ENCODE results near the gene HSDL1. TPM values are rescaled to one million over a fixed set of nuclear protein-coding genes. Genes with fewer than 3 reads are reported as not detected.

The HSDL1 gene
- total and polyA plus RNA-seq, 2 of the 8 experiments (the other 6 are each of a cell fraction or from before 2014, with no cell fraction given): 25.0 to 55.7 TPM

- POLR2A ChIA-PET (ENCODE audit: partially characterized antibody): interaction anchor here (2.2 to 5.9 kb wide), 2 partner anchors 8 to 13 kb away, joined by 6 to 35 read pairs; no protein-coding TSS in a partner anchor
- Histone ChIP-seq H3K27me3 (replicated peaks in 1 of 4; ENCODE audit: control insufficient read depth in 3 of 4, extremely low read depth in 1 of 4, insufficient read depth in 3 of 4, low read length in 3 of 4) (no peaks in the 10 kb centered on the region), H3K79me2 (ENCODE audit: control insufficient read depth in 1 of 2, insufficient read depth in 2 of 2, low read length in 2 of 2) (peaks cover 0 to 27% of the 10 kb centered on the region in 2 experiments; a peak in 2 of 4 replicates), H2BK20ac (ENCODE audit: low read length) (no peak overlapping the region), H3K9me3 (ENCODE audit: insufficient read depth in 2 of 2, low read depth in 1 of 2, low read length in 1 of 2) (no peaks in the 10 kb centered on the region), H3K4ac (replicated peaks; ENCODE audit: insufficient read length, low read depth, low read length) (no peak overlapping the region), H3K4me1 (replicated peaks in 1 of 4; ENCODE audit: control insufficient read depth in 3 of 4, insufficient read depth in 4 of 4, low read length in 3 of 4) (peaks cover 0 to 2% (median 0%) of the 10 kb centered on the region in 4 experiments; a peak in 2 of 7 replicates), H4K91ac (replicated peaks; ENCODE audit: insufficient read length, low read length) (no peak overlapping the region), H3K4me2 (ENCODE audit: insufficient read depth in 1 of 2, low read depth in 2 of 2, low read length in 2 of 2) (no peak overlapping the region), H3K56ac (replicated peaks; ENCODE audit: insufficient read length, low read depth, low read length) (no peak overlapping the region), H3K18ac (ENCODE audit: extremely low read depth, low read length) (no peak overlapping the region), H3K79me1 (ENCODE audit: low read depth, low read length) (peaks cover 12% of the 10 kb centered on the region), H2BK15ac (ENCODE audit: low read length) (no peak overlapping the region), H3K36me3 (ENCODE audit: control insufficient read depth in 2 of 4, insufficient read depth in 4 of 4, low read length in 3 of 4) (peaks cover 6 to 48% (median 35%) of the 10 kb centered on the region in 4 experiments), H3K4me3 (ENCODE audit: extremely low read depth in 1 of 4, insufficient read depth in 2 of 4, low read depth in 3 of 4, low read length in 4 of 4) (no peak overlapping the region), H2BK120ac (replicated peaks; ENCODE audit: low read depth, low read length) (no peak overlapping the region), H4K8ac (ENCODE audit: extremely low read depth, insufficient read depth, low read length) (no peak overlapping the region), H2BK12ac (ENCODE audit: low read depth, low read length) (no peak overlapping the region), H4K20me1 (replicated peaks in 1 of 2; ENCODE audit: control insufficient read depth in 1 of 2, insufficient read depth in 2 of 2, low read length in 2 of 2) (peaks cover 11 to 14% of the 10 kb centered on the region in 2 experiments), H3K27ac (ENCODE audit: low read depth, low read length) (no peak overlapping the region), H4K5ac (ENCODE audit: insufficient read length, low read depth, low read length) (no peak overlapping the region), H2BK5ac (ENCODE audit: low read depth, low read length) (no peak overlapping the region), H3K14ac (ENCODE audit: insufficient read length) (no peak overlapping the region), H3K9ac (replicated peaks in 1 of 4; ENCODE audit: extremely low read depth in 1 of 4, low read depth in 3 of 4, low read length in 3 of 4) (no peak overlapping the region), H3K23me2 (ENCODE audit: low read depth, low read length) (peaks cover 4% of the 10 kb centered on the region; the same call in 1 of the 2 replicates), H2AFZ (ENCODE audit: low read length) (no peak overlapping the region), H3K23ac (ENCODE audit: insufficient read length) (no peak overlapping the region), H2AK5ac (ENCODE audit: low read depth, low read length) (no peak overlapping the region)
- whole genome bisulfite sequencing, 2 experiments (ENCODE audit: extremely low coverage in 1 of 2, insufficient coverage in 1 of 2, insufficient read length in 1 of 2, insufficient replicate concordance in 2 of 2, low coverage in 1 of 2, low lambda C conversion rate in 2 of 2, missing lambda C conversion rate in 1 of 2): 92% methylated on average over 30 of the region's 41 CpGs; no CpG with 5 or more reads in 1 of the 2 experiments
- FAIRE-seq (no peak), DNase-seq (ENCODE audit: low read depth in 1 of 2, low spot score in 2 of 2) (no peak)
- CTCF ChIA-PET (ENCODE audit: partially characterized antibody): interaction anchor here (1.4 to 8.9 kb wide), 3 partner anchors 9 to 126 kb away, joined by 3 to 93 read pairs (median 5); no protein-coding TSS in a partner anchor
- TF ChIP-seq POU5F1 (IDR thresholded peaks at IDR 0.05; ENCODE audit: low read depth, low read length): no peak
- no peak for TF ChIP-seq POLR2A (IDR thresholded peaks at IDR 0.05; ENCODE audit: control extremely low read depth in 1 of 2, low read depth in 2 of 2, low read length in 2 of 2)
- TF ChIP-seq, protein P1, sequence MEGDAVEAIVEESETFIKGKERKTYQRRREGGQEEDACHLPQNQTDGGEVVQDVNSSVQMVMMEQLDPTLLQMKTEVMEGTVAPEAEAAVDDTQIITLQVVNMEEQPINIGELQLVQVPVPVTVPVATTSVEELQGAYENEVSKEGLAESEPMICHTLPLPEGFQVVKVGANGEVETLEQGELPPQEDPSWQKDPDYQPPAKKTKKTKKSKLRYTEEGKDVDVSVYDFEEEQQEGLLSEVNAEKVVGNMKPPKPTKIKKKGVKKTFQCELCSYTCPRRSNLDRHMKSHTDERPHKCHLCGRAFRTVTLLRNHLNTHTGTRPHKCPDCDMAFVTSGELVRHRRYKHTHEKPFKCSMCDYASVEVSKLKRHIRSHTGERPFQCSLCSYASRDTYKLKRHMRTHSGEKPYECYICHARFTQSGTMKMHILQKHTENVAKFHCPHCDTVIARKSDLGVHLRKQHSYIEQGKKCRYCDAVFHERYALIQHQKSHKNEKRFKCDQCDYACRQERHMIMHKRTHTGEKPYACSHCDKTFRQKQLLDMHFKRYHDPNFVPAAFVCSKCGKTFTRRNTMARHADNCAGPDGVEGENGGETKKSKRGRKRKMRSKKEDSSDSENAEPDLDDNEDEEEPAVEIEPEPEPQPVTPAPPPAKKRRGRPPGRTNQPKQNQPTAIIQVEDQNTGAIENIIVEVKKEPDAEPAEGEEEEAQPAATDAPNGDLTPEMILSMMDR (IDR thresholded peaks at IDR 0.05; ENCODE audit: control extremely low read depth in 1 of 3, insufficient read depth in 1 of 3, low read depth in 1 of 3, low read length in 3 of 3): no peak
- no peak for TF ChIP-seq CEBPB (IDR thresholded peaks at IDR 0.05; ENCODE audit: low read depth, low read length)
- TF ChIP-seq EGR1 (IDR thresholded peaks at IDR 0.05; ENCODE audit: borderline replicate concordance, low read depth, low read length): no peak
- TF ChIP-seq BACH1 (IDR thresholded peaks at IDR 0.05; ENCODE audit: low read length): no peak
- TF ChIP-seq GABPA (IDR thresholded peaks at IDR 0.05; ENCODE audit: borderline replicate concordance, insufficient read depth, low read length): no peak
- no peak for TF ChIP-seq POLR2AphosphoS5 (IDR thresholded peaks at IDR 0.05; ENCODE audit: low read depth, low read length)
- TF ChIP-seq, protein P2, sequence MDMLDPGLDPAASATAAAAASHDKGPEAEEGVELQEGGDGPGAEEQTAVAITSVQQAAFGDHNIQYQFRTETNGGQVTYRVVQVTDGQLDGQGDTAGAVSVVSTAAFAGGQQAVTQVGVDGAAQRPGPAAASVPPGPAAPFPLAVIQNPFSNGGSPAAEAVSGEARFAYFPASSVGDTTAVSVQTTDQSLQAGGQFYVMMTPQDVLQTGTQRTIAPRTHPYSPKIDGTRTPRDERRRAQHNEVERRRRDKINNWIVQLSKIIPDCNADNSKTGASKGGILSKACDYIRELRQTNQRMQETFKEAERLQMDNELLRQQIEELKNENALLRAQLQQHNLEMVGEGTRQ (IDR thresholded peaks at IDR 0.05; ENCODE audit: low read length): no peak
Observed at GRCh38 chr16:84181144-84181915, 36.4 kb upstream of the HSDL1 start.
